Ishikawa (cell line): ENCODE measurements around the gene TRANK1.

Experiments used
- EP300 ChIP-seq: IDR thresholded peaks from 2 replicates; pipeline ENCODE4 v1.6.1; 2012; ENCODE audit warnings: borderline replicate concordance
- FOXM1 ChIP-seq: IDR thresholded peaks from 2 replicates; pipeline ENCODE4 v1.6.1; 2012; ENCODE audit warnings: low read depth, borderline replicate concordance
- MAX ChIP-seq: IDR thresholded peaks from 2 replicates; pipeline ENCODE4 v1.6.1; 2012
- RAD21 ChIP-seq: IDR thresholded peaks from 2 replicates; pipeline ENCODE4 v1.6.1; 2012; ENCODE audit warnings: low read depth
- ZBTB7A ChIP-seq: IDR thresholded peaks from 2 replicates; pipeline ENCODE4 v1.6.1; 2012; ENCODE audit warnings: low read depth

GRCh38 chr3:36969540-36970432 lies 24.9 kb upstream of the TRANK1 start:
- TF ChIP-seq ZBTB7A (no peak), EP300 (no peak), RAD21 (no peak), MAX (no peak), FOXM1 (no peak)
